HepG2 (cell line): ENCODE data around the gene CDC34. TPM values are rescaled to one million over a fixed set of nuclear protein-coding genes. Genes with fewer than 3 reads are reported as not detected.
A peak's percentile ranks its signal among the peaks of the same experiment; 100 is the strongest.

Experiments used
- CREB3 ChIP-seq: sonication (generic); formaldehyde crosslinking; IDR thresholded peaks from 2 replicates; pipeline ENCODE4 v1.5.0; 2020; ENCODE audit warnings: missing genetic modification reagents
- CREBL2 ChIP-seq: sonication (generic); formaldehyde crosslinking; IDR thresholded peaks from 2 replicates; pipeline ENCODE4 v1.8.1; 2023; ENCODE audit warnings: missing genetic modification reagents, mild to moderate bottlenecking, borderline replicate concordance
- GTF2F1 ChIP-seq: fragments of 150-350 bp; IDR thresholded peaks from 2 replicates; pipeline ENCODE4 v1.6.1; 2014; ENCODE audit warnings: low read length
- HCFC1 ChIP-seq: fragments of 150-350 bp; IDR thresholded peaks from 2 replicates; pipeline ENCODE4 v1.6.1; 2014; ENCODE audit warnings: low read depth, low read length
- HNF4A ChIP-seq: sonication (generic); formaldehyde crosslinking; IDR thresholded peaks from 2 replicates; pipeline ENCODE4 v1.4.0; 2020; ENCODE audit warnings: missing genetic modification reagents
- HOMEZ ChIP-seq: IDR thresholded peaks from 2 replicates; pipeline ENCODE4 v1.6.1; 2016; ENCODE audit warnings: low read depth
- NCOR1 ChIP-seq: fragments of 200-600 bp; sonication (generic); IDR thresholded peaks from 2 replicates; pipeline ENCODE4 v1.7.0; 2017; ENCODE audit warnings: antibody characterized with exemption, low read length, borderline replicate concordance
- PBX2 ChIP-seq: IDR thresholded peaks from 2 replicates; pipeline ENCODE4 v1.6.1; 2016; ENCODE audit warnings: control low read depth
- PLRG1 ChIP-seq: fragments of 450-650 bp; conservative IDR thresholded peaks from 2 replicates; pipeline ENCODE4 v1.6.1; 2016
- POLR2AphosphoS2 ChIP-seq: IDR thresholded peaks from 2 replicates; pipeline ENCODE4 v1.6.1; 2011; ENCODE audit warnings: low read depth, low read length, improper control_type of control experiment
- RBM39 ChIP-seq: fragments of 200-400 bp; formaldehyde crosslinking; IDR thresholded peaks from one replicate; pipeline ENCODE4 v1.6.1; 2018; ENCODE audit warnings: antibody characterized with exemption, mild to moderate bottlenecking, low read depth, low read length; ENCODE audit not compliant: poor library complexity, severe bottlenecking
- REPIN1 ChIP-seq: sonication (generic); formaldehyde crosslinking; IDR thresholded peaks from 2 replicates; pipeline ENCODE4 v1.8.0; 2022; ENCODE audit warnings: missing genetic modification reagents, low read depth, mild to moderate bottlenecking, borderline replicate concordance
- THAP8 ChIP-seq: sonication (generic); formaldehyde crosslinking; IDR thresholded peaks from 2 replicates; pipeline ENCODE4 v1.5.1; 2020; ENCODE audit warnings: missing genetic modification reagents, mild to moderate bottlenecking, borderline replicate concordance
- ZBTB26 ChIP-seq: IDR thresholded peaks from 2 replicates; pipeline ENCODE4 v1.6.1; 2016; ENCODE audit warnings: missing compliant biosample characterization, missing genetic modification reagents, borderline replicate concordance
- ZNF18 ChIP-seq: sonication (generic); formaldehyde crosslinking; IDR thresholded peaks from 2 replicates; pipeline ENCODE4 v1.8.0; 2022; ENCODE audit warnings: mild to moderate bottlenecking, missing genetic modification reagents; ENCODE audit not compliant: insufficient replicate concordance
- ZNF224 ChIP-seq: sonication (generic); formaldehyde crosslinking; IDR thresholded peaks from 2 replicates; pipeline ENCODE4 v1.5.0; 2020; ENCODE audit warnings: mild to moderate bottlenecking, missing genetic modification reagents
- ZNF230 ChIP-seq: sonication (generic); formaldehyde crosslinking; IDR thresholded peaks from 2 replicates; pipeline ENCODE4 v1.4.0; 2020; ENCODE audit warnings: mild to moderate bottlenecking, missing genetic modification reagents
- ZSCAN31 ChIP-seq: sonication (generic); formaldehyde crosslinking; IDR thresholded peaks from 2 replicates; pipeline ENCODE4 v1.5.0; 2020; ENCODE audit warnings: low read depth, mild to moderate bottlenecking, missing genetic modification reagents
- ZUFSP ChIP-seq: sonication (generic); formaldehyde crosslinking; IDR thresholded peaks from 2 replicates; pipeline ENCODE4 v1.9.0; 2021; ENCODE audit warnings: missing genetic modification reagents, mild to moderate bottlenecking, borderline replicate concordance
- polyA plus RNA-seq, 8 experiments: library from polyadenylated mRNA; depleted of rRNA in 3 of 8; stranded (reverse) in 7 of 8; unstranded in 1 of 8; fragments of >200 nt; fragmentation: Illumina TruSeq in 4 of 8; extraction: Trizol in 4 of 8; gene quantifications; 2 replicates each; pipeline versions ENCODE4 v1.2.1 to v1.2.3, GENCODE V29; 2011 to 2016; ENCODE audit warnings: low read depth in 4 of 8, missing spikeins in 1 of 8, mixed read lengths in 1 of 8; ENCODE audit not compliant: insufficient read depth in 1 of 8
- total RNA-seq, 5 experiments: library from RNA; depleted of rRNA; stranded (reverse); fragments of >200 nt; fragmentation: Illumina TruSeq; extraction: Trizol; gene quantifications; 2 replicates each; pipeline ENCODE4 v1.2.3, GENCODE V29; 2016; ENCODE audit warnings: low read depth in 1 of 5

Gene CDC34
- total and polyA plus RNA-seq, 2 of the 13 experiments (the other 11 are each of a cell fraction or from before 2014, with no cell fraction given) = 138 to 150 TPM

GRCh38 chr19:485583-486236 is 45.9 kb upstream of the CDC34 start (continued):
- TF ChIP-seq ZBTB26 (no peak), GTF2F1 (no peak), ZUFSP (no peak), ZNF224 (CRISPR knock-in tag) (no peak), HCFC1 (no peak), PBX2 (CRISPR knock-in tag) (no peak), ZNF230 (CRISPR knock-in tag) (no peak), POLR2AphosphoS2 (no peak), ZSCAN31 (CRISPR knock-in tag) (no peak), CREB3 (CRISPR knock-in tag) (no peak), THAP8 (no peak), REPIN1 (CRISPR knock-in tag) (0 out of 2 replicates have a peak, but pooled peaks have one; percentile 24), RBM39 (no peak), HOMEZ (CRISPR knock-in tag) (no peak), ZNF18 (CRISPR knock-in tag) (no peak), PLRG1 (no peak), NCOR1 (no peak), HNF4A (CRISPR knock-in tag) (peak; percentile 23; the same call in 1 of the 2 replicates), CREBL2 (no peak)
